RWPE1 (cell line): ENCODE results near the gene PDZD2.

Source experiments
- CTCF ChIA-PET: fragments of 350-600 bp; sonication (Branson Sonifier 250); formaldehyde crosslinking; extraction: SDS; loops from one replicate; lab custom pipeline; 2021; lab: Yijun Ruan, JAX
- POLR2A ChIA-PET: fragments of 400-600 bp; formaldehyde crosslinking; extraction: SDS; loops from one replicate; lab custom pipeline; 2020; ENCODE audit warnings: antibody characterized with exemption; ENCODE audit not compliant: low non-redundant PET; lab: Yijun Ruan, JAX
- DNase-seq: peaks from one replicate; pipeline ENCODE4 v3.0.0; 2012; ENCODE audit warnings: low spot score
- H3K27ac ChIP-seq: fragments of 450-650 bp; 2 replicates; pipeline ENCODE4 v1.5.1; 2017
- TF ChIP-seq, protein P1 (sequence below): fragments of 450-650 bp; conservative IDR thresholded peaks from 2 replicates; pipeline ENCODE4 v1.5.1; 2017; ENCODE audit warnings: low read depth, mild to moderate bottlenecking

The PDZD2 gene

DNA sequence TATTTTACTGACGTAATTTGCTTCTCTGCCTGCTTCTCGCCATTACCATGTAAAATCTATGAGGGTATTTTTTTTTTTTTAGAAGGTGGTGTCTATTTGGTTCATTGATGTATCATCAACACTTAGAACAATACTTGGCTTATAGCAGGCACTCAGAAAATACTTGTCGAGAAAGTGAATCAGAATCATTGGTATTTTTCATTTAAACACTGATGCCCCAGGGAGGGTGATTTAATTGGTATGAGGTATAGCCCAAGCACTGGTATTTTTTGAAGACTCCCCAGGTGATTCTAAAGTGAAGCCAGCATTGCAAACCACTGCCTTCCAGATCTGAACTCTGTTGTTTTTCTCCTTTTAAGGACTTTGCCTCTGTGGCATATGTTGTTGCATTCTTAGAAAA, 16.6 kb downstream of the PDZD2 start:
- ChIA-PET CTCF (interaction anchor here (0.6 kb wide), 1 partner anchor 104 kb away, joined by 5 read pairs; no protein-coding TSS in a partner anchor), POLR2A (no interaction called here)
- TF ChIP-seq, protein P1, sequence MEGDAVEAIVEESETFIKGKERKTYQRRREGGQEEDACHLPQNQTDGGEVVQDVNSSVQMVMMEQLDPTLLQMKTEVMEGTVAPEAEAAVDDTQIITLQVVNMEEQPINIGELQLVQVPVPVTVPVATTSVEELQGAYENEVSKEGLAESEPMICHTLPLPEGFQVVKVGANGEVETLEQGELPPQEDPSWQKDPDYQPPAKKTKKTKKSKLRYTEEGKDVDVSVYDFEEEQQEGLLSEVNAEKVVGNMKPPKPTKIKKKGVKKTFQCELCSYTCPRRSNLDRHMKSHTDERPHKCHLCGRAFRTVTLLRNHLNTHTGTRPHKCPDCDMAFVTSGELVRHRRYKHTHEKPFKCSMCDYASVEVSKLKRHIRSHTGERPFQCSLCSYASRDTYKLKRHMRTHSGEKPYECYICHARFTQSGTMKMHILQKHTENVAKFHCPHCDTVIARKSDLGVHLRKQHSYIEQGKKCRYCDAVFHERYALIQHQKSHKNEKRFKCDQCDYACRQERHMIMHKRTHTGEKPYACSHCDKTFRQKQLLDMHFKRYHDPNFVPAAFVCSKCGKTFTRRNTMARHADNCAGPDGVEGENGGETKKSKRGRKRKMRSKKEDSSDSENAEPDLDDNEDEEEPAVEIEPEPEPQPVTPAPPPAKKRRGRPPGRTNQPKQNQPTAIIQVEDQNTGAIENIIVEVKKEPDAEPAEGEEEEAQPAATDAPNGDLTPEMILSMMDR = no peak
- H3K27ac ChIP-seq = no peak overlapping the region
- DNase-seq = no peak

DNA sequence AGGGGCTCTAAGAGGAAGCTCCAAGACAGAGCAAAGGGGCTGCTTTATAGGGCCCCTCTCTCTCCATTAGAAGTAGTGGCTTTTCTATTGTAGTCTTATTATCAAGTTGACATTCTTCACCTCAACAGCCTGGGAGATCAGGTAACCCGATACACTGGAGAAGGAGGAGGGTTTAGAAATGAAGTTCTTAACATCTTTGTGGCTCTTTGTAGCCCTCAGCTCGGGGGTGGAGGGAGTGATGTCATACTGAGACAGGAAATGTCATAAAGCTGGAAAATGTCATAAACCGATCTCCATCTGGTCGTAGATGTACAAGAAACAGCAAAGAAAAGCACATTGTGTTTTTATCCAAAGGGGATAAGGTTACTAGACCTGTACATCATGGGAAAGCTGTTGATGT, 17.9 kb downstream of the PDZD2 start:
- ChIA-PET CTCF (no interaction called here), POLR2A (no interaction called here)
- TF ChIP-seq, protein P1 = no peak
- DNase-seq = no peak
- no peak overlapping the region for H3K27ac ChIP-seq

DNA sequence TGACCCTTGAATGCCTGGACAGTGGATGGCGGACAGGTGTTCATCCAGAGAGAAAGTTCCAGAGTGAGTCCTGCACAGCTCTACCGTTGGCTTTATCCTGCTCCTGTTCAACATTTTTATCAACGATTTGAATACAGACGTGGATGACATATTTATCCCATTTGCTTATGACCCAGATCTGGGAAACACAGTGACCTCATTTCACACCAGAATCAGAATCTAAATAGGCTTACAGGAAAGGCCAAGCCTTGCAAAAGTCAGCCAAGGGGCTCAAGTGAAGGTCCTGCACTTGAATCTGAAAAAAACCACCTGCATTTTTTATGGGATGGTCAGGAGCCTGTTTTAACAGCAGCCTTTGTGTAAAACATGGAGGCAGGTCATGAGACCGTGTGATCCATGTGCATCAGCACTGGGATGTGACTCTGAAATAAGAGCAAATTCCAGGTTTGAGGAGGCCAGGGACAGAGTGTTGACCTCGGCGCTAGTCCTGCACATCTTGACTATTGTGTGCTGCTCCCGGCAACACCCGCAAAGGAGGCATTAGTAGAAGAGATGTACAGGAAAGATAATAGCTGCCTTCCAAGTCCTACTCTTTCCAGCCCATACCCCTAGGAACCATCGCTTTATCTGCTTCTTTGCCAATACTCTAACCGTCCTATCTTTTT, 18.5 kb downstream of the PDZD2 start:
- no peak for DNase-seq
- CTCF ChIA-PET = interaction anchor here (0.6 kb wide), 1 partner anchor 57 kb away, joined by 3 read pairs; no protein-coding TSS in a partner anchor
- POLR2A ChIA-PET = no interaction called here
- H3K27ac ChIP-seq = no peak overlapping the region
- TF ChIP-seq, protein P1 = no peak

DNA sequence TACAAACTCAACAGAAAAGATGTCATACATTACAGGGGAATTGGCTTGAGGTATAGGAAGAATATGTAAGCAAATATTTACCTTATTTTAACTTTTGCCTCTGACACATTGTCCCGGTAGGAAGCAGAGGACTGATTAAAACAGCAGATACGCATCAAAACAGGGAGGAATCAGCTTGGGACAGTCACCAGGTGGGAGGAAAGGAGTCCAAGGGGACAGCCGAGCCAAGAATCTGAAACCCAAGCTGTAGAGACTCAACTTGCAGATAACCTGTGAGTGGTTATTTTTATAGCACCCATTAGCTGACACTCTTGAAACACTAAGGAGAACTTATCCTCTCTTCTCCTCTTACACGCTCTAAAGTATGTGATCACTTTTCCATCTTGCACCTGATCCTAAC, 22.3 kb downstream of the PDZD2 start:
- ChIA-PET CTCF (no interaction called here), POLR2A (no interaction called here)
- TF ChIP-seq, protein P1 = no peak

DNA sequence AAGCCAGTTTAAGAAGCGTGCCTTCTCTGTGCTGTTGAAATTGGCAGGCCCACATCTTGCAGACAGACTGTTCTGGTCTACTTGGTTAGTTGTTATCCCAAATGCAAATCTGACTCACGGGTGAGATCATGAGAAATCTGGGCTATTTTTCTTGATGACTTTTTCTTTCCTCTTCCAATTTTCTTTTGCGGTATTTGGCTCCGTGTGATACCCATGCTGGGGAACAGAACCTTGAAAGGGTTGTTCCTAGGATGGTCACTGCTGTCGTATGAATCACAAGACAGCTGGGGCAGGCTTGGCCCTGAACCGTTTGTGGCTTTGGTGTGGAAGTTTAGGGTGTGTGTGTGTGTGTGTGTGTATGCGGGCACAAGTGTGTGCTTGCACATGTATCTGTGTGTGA, 24.6 kb downstream of the PDZD2 start:
- POLR2A ChIA-PET = no interaction called here
- TF ChIP-seq, protein P1 = no peak
- CTCF ChIA-PET = no interaction called here
- DNase-seq = no peak
- no peak overlapping the region for H3K27ac ChIP-seq

More for the DNA sequence above, 22.3 kb downstream of the PDZD2 start:
- DNase-seq = no peak
- H3K27ac ChIP-seq = no peak overlapping the region

DNA sequence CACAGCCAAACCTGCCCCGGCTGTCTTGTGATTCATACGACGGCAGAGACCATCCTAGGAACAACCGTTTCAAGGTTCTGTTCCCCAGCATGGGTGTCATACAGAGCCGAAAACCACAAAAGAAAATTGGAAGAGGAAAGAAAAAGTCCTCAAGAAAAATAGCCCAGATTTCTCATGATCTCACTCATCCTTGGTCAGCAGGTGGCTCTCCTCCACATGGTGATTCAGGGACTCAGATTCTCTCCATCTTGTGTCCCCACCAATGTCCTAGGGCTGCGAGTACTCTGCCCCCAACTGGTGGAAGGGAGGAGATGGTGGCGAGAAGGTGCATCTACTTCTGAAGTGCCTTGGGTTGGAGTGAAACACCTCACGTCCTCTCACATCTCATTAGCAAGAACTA, 25.6 kb downstream of the PDZD2 start:
- ChIA-PET CTCF (interaction anchor here (0.6 to 0.8 kb wide), 2 partner anchors 73 to 145 kb away, joined by 5 read pairs; no protein-coding TSS in a partner anchor), POLR2A (no interaction called here)
- no peak overlapping the region for H3K27ac ChIP-seq
- no peak for DNase-seq
- TF ChIP-seq, protein P1 = no peak
